ENCODE data around the gene ARMH3. TPM values are rescaled to one million over a fixed set of nuclear protein-coding genes. Genes with fewer than 3 reads are reported as not detected.
A peak's percentile ranks its signal among the peaks of the same experiment; 100 is the strongest.
"Not testable (repeated sequence)": the region's sequence is repeated elsewhere in the genome, so short reads cannot be mapped to it uniquely, and the experiment has no call there.

The ARMH3 gene
- total and polyA plus RNA-seq, 10 of the 15 experiments (the other 5 are each of a cell fraction or from before 2014, with no cell fraction given): 13.0 to 33.0 (median 16.4) TPM

- SMC1A ChIA-PET (ENCODE audit: uncharacterized antibody, unreplicated experiment): interaction anchor here (0.9 to 19.5 kb wide), 15 partner anchors 9 to 419 kb away, joined by 3 to 408 read pairs (median 16); partner anchors contain the start of gene KCNIP2
- H3K9me3 ChIP-seq (replicated peaks; ENCODE audit: control insufficient read depth, insufficient read depth, low read length); H2AFZ ChIP-seq (ENCODE audit: control insufficient read depth, low read depth, low read length); H3K4me2 ChIP-seq (ENCODE audit: control insufficient read depth, insufficient read depth); BruUV-seq (replicated peaks); intact Hi-C loops (cut with micrococcal nuclease; ENCODE audit: unreplicated experiment); H3K9ac ChIP-seq (ENCODE audit: control insufficient read depth, insufficient read depth, low read length); H3K27me3 ChIP-seq (replicated peaks in 1 of 2; ENCODE audit: control insufficient read depth in 2 of 2, insufficient read depth in 2 of 2, low read length in 1 of 2); H3K4me3 ChIP-seq; FAIRE-seq; H3K27ac ChIP-seq (ENCODE audit: control insufficient read depth, insufficient read depth); H3K79me2 ChIP-seq (ENCODE audit: control insufficient read depth, insufficient read depth, low read length); DNase-seq (ENCODE audit: low read depth, low spot score); H4K20me1 ChIP-seq (ENCODE audit: control insufficient read depth, insufficient read depth); H3K36me3 ChIP-seq (ENCODE audit: control insufficient read depth in 2 of 2, insufficient read depth in 2 of 2, low read length in 1 of 2); ATAC-seq: not testable (repeated sequence)
- 48% methylated on average over 4 of the region's 4 CpGs for WGBS (ENCODE audit: insufficient coverage, insufficient replicate concordance, low lambda C conversion rate, missing lambda C conversion rate)
- RAD21 ChIA-PET (ENCODE audit: unreplicated experiment): interaction anchor here (0.6 to 16.8 kb wide), 20 partner anchors 8 to 500 kb away, joined by 3 to 538 read pairs (median 4); partner anchors contain the start of genes KCNIP2 and OGA
- TF ChIP-seq ZNF384 (IDR thresholded peaks at IDR 0.05; ENCODE audit: borderline replicate concordance, low read depth, low read length): peak; percentile 12; the same call in 1 of the 2 replicates
- CTCF ChIA-PET: interaction anchor here (0.5 to 19.2 kb wide), 15 partner anchors 9 to 168 kb away, joined by 3 to 697 read pairs (median 42); partner anchors contain the start of gene KCNIP2
- H3K4me1 ChIP-seq (ENCODE audit: control insufficient read depth, insufficient read depth, low read length): peaks cover 33% of the 10 kb centered on the region
- in situ Hi-C loops (cut with MboI): loop anchor here (5.0 kb wide), 2 partner anchors 125 to 165 kb away; partner anchors contain the start of gene KCNIP2
- POLR2A ChIA-PET: interaction anchor here (0.6 to 5.2 kb wide), 9 partner anchors 20 to 239 kb away, joined by 3 to 55 read pairs (median 5); no protein-coding TSS in a partner anchor
Observed at GRCh38 chr10:102007031-102007430, 48.9 kb downstream of the ARMH3 start.

GRCh38 chr10:102004376-102004775 is 51.6 kb downstream of the ARMH3 start:
- ChIA-PET RAD21 (ENCODE audit: unreplicated experiment) (interaction anchor here (0.8 to 16.8 kb wide), 10 partner anchors 18 to 165 kb away, joined by 3 to 538 read pairs (median 12); partner anchors contain the start of gene KCNIP2), POLR2A (interaction anchor here (0.9 to 5.6 kb wide), 15 partner anchors 19 to 164 kb away, joined by 3 to 67 read pairs (median 4); no protein-coding TSS in a partner anchor)
- no peak overlapping the region for H3K4me3 ChIP-seq
- TF ChIP-seq POLR2A (IDR thresholded peaks at IDR 0.05; ENCODE audit: low read depth, low read length): no peak
- no peak for TF ChIP-seq HDAC6 (IDR thresholded peaks at IDR 0.05; ENCODE audit: unreplicated experiment)
- no peak for TF ChIP-seq PAX8 (IDR thresholded peaks at IDR 0.05)
- no peak for TF ChIP-seq BACH1 (IDR thresholded peaks at IDR 0.05; ENCODE audit: borderline replicate concordance)
- no peak for TF ChIP-seq NFYA (IDR thresholded peaks at IDR 0.05; ENCODE audit: borderline replicate concordance, low read depth, low read length)
- 0 out of 2 replicates have a peak, but pooled peaks have one; percentile 6 for TF ChIP-seq DPF2 (IDR thresholded peaks at IDR 0.05)
- no peak for TF ChIP-seq RB1 (IDR thresholded peaks at IDR 0.05; ENCODE audit: borderline replicate concordance)
- no peak for TF ChIP-seq ZBTB40 (IDR thresholded peaks at IDR 0.05; ENCODE audit: borderline replicate concordance)
- peak in 1 of 2 experiments; percentile 70; a peak in 1 of 3 replicates for TF ChIP-seq EGR1 (IDR thresholded peaks at IDR 0.05; ENCODE audit: borderline replicate concordance in 1 of 2, low read depth in 2 of 2, low read length in 2 of 2)
- TF ChIP-seq E2F4 (IDR thresholded peaks at IDR 0.05; ENCODE audit: low read depth, low read length): no peak

More at GRCh38 chr10:102004376-102004775, 51.6 kb downstream of the ARMH3 start:
- Histone ChIP-seq H2AFZ (ENCODE audit: control insufficient read depth, low read depth, low read length) (no peak overlapping the region), H3K27me3 (replicated peaks in 1 of 2; ENCODE audit: control insufficient read depth in 2 of 2, insufficient read depth in 2 of 2, low read length in 1 of 2) (no peaks in the 10 kb centered on the region), H3K9ac (ENCODE audit: control insufficient read depth, insufficient read depth, low read length) (no peak overlapping the region), H3K4me2 (ENCODE audit: control insufficient read depth, insufficient read depth) (no peak overlapping the region), H3K4me1 (ENCODE audit: control insufficient read depth, insufficient read depth, low read length) (peaks cover 46% of the 10 kb centered on the region), H3K27ac (ENCODE audit: control insufficient read depth, insufficient read depth) (peak overlapping the region; percentile 91), H3K9me3 (replicated peaks; ENCODE audit: control insufficient read depth, insufficient read depth, low read length) (no peaks in the 10 kb centered on the region), H4K20me1 (ENCODE audit: control insufficient read depth, insufficient read depth) (no peaks in the 10 kb centered on the region), H3K79me2 (ENCODE audit: control insufficient read depth, insufficient read depth, low read length) (no peaks in the 10 kb centered on the region; the same call in 1 of the 2 replicates), H3K36me3 (ENCODE audit: control insufficient read depth in 2 of 2, insufficient read depth in 2 of 2, low read length in 1 of 2) (peaks cover 0 to 4% of the 10 kb centered on the region in 2 experiments; a peak in 2 of 4 replicates)
- no peak for FAIRE-seq
- SMC1A ChIA-PET (ENCODE audit: uncharacterized antibody, unreplicated experiment): interaction anchor here (0.6 to 19.5 kb wide), 17 partner anchors 8 to 357 kb away, joined by 3 to 407 read pairs (median 7); partner anchors contain the start of gene KCNIP2
- intact Hi-C loops (cut with micrococcal nuclease; ENCODE audit: unreplicated experiment): no loop called here
- CTCF ChIA-PET: interaction anchor here (0.6 to 19.2 kb wide), 9 partner anchors 34 to 165 kb away, joined by 3 to 697 read pairs (median 8); partner anchors contain the start of gene KCNIP2
- ATAC-seq: peak; percentile 14; the same call in 2 of the 3 replicates
- no TSS peak for BruUV-seq (replicated peaks)
- no peak for DNase-seq (ENCODE audit: low read depth, low spot score)
- in situ Hi-C loops (cut with MboI): no loop called here
